HEK293 (cell line): ENCODE measurements around the gene ARHGEF11.

Experiments
- CTCF ChIA-PET: fragments of 350-600 bp; formaldehyde crosslinking; extraction: SDS; loops from one replicate; lab custom pipeline; 2021; ENCODE audit warnings: antibody characterized with exemption; lab: Yijun Ruan, JAX
- POLR2A ChIA-PET: fragments of 300-600 bp; formaldehyde crosslinking; extraction: SDS; loops from one replicate; lab custom pipeline; 2020; ENCODE audit warnings: antibody characterized with exemption, inconsistent platforms; lab: Yijun Ruan, JAX
- H3K27ac ChIP-seq: fragments of 200-500 bp; sonication (Bioruptor generic); 2 replicates; pipeline ENCODE4 v1.5.1; 2014; ENCODE audit warnings: low read depth, low read length, control low read depth, inconsistent platforms; ENCODE audit errors: extremely low read depth
- H3K36me3 ChIP-seq, 2 experiments: fragments of 200-500 bp in 1 of 2; sonication (Bioruptor generic) in 1 of 2; 1 replicate in 1 of 2; 2 replicates in 1 of 2; pipeline ENCODE4 v1.5.1; 2014 to 2017; ENCODE audit warnings: inconsistent platforms in 2 of 2, low read length in 2 of 2; ENCODE audit not compliant: control insufficient read depth in 2 of 2, insufficient read depth in 1 of 2
- H3K4me1 ChIP-seq: fragments of 200-500 bp; sonication (Bioruptor generic); 2 replicates; pipeline ENCODE4 v1.5.1; 2014; ENCODE audit warnings: mild to moderate bottlenecking, low read length, inconsistent platforms; ENCODE audit not compliant: control insufficient read depth, insufficient read depth
- H3K4me3 ChIP-seq: 2 replicates; pipeline ENCODE4 v1.5.1; 2011; ENCODE audit warnings: low read depth, mild to moderate bottlenecking, control low read depth, low read length, moderate library complexity
- H3K9me3 ChIP-seq: fragments of 200-500 bp; sonication (Bioruptor generic); 2 replicates; pipeline ENCODE4 v1.5.1; 2014; ENCODE audit warnings: low read depth, low read length, inconsistent platforms; ENCODE audit not compliant: control insufficient read depth, insufficient read depth
- KLF1 ChIP-seq: fragments of 450-650 bp; formaldehyde crosslinking; IDR thresholded peaks from 2 replicates; pipeline ENCODE4 v1.5.1; 2016; ENCODE audit warnings: missing biosample characterization, missing genetic modification characterization
- KLF9 ChIP-seq: fragments of 450-650 bp; formaldehyde crosslinking; IDR thresholded peaks from 2 replicates; pipeline ENCODE4 v1.5.1; 2016; ENCODE audit warnings: missing biosample characterization, missing genetic modification characterization, low read depth
- SCRT1 ChIP-seq: fragments of 450-650 bp; formaldehyde crosslinking; IDR thresholded peaks from 2 replicates; pipeline ENCODE4 v1.5.1; 2016; ENCODE audit warnings: missing biosample characterization, missing genetic modification characterization, borderline replicate concordance
- ZBTB17 ChIP-seq: fragments of 450-650 bp; formaldehyde crosslinking; IDR thresholded peaks from 2 replicates; pipeline ENCODE4 v1.5.1; 2016; ENCODE audit warnings: missing biosample characterization, missing genetic modification characterization
- ZIC2 ChIP-seq: fragments of 450-650 bp; formaldehyde crosslinking; IDR thresholded peaks from 2 replicates; pipeline ENCODE4 v1.5.1; 2016; ENCODE audit warnings: missing biosample characterization, missing genetic modification characterization
- ZNF19 ChIP-seq: fragments of 450-650 bp; formaldehyde crosslinking; IDR thresholded peaks from 2 replicates; pipeline ENCODE4; 2016; ENCODE audit warnings: missing biosample characterization, missing genetic modification characterization, low read depth
- ZNF223 ChIP-seq: fragments of 450-650 bp; formaldehyde crosslinking; IDR thresholded peaks from 2 replicates; pipeline ENCODE4 v1.5.1; 2016; ENCODE audit warnings: missing biosample characterization, missing genetic modification characterization
- ZNF560 ChIP-seq: fragments of 450-650 bp; formaldehyde crosslinking; IDR thresholded peaks from 2 replicates; pipeline ENCODE4 v1.5.1; 2017; ENCODE audit warnings: missing biosample characterization, missing genetic modification characterization, borderline replicate concordance
- ZNF600 ChIP-seq: fragments of 450-650 bp; formaldehyde crosslinking; IDR thresholded peaks from 2 replicates; pipeline ENCODE4 v1.5.1; 2016; ENCODE audit warnings: missing biosample characterization, missing genetic modification characterization
- ZNF692 ChIP-seq: fragments of 450-650 bp; formaldehyde crosslinking; IDR thresholded peaks from 2 replicates; pipeline ENCODE4 v1.5.1; 2016; ENCODE audit warnings: missing biosample characterization, missing genetic modification characterization
- TF ChIP-seq, protein P1 (sequence below): fragments of 450-650 bp; formaldehyde crosslinking; IDR thresholded peaks from 2 replicates; pipeline ENCODE4 v1.5.1; 2016; ENCODE audit warnings: missing biosample characterization, missing genetic modification characterization, borderline replicate concordance

ARHGEF11 gene

GRCh38 chr1:156923670-156924477 is 121.7 kb downstream of the ARHGEF11 start:
- ChIA-PET CTCF (interaction anchor here (0.7 to 11.9 kb wide), 4 partner anchors 12 to 447 kb away, joined by 3 to 199 read pairs (median 28); partner anchors contain the start of gene PEAR1), POLR2A (no interaction called here)
- Histone ChIP-seq H3K4me1 (no peaks in the 10 kb centered on the region; the same call in 1 of the 2 replicates), H3K36me3 (no peaks in the 10 kb centered on the region), H3K27ac (no peak overlapping the region), H3K9me3 (no peaks in the 10 kb centered on the region), H3K4me3 (no peak overlapping the region)
- TF ChIP-seq, protein P1, sequence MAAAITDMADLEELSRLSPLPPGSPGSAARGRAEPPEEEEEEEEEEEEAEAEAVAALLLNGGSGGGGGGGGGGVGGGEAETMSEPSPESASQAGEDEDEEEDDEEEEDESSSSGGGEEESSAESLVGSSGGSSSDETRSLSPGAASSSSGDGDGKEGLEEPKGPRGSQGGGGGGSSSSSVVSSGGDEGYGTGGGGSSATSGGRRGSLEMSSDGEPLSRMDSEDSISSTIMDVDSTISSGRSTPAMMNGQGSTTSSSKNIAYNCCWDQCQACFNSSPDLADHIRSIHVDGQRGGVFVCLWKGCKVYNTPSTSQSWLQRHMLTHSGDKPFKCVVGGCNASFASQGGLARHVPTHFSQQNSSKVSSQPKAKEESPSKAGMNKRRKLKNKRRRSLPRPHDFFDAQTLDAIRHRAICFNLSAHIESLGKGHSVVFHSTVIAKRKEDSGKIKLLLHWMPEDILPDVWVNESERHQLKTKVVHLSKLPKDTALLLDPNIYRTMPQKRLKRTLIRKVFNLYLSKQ (tag by site-specific recombination), result no peak
- TF ChIP-seq KLF9 (tag by site-specific recombination) (0 out of 2 replicates have a peak, but pooled peaks have one; percentile 29), ZNF223 (tag by site-specific recombination) (no peak), KLF1 (tag by site-specific recombination) (no peak)

DNA sequence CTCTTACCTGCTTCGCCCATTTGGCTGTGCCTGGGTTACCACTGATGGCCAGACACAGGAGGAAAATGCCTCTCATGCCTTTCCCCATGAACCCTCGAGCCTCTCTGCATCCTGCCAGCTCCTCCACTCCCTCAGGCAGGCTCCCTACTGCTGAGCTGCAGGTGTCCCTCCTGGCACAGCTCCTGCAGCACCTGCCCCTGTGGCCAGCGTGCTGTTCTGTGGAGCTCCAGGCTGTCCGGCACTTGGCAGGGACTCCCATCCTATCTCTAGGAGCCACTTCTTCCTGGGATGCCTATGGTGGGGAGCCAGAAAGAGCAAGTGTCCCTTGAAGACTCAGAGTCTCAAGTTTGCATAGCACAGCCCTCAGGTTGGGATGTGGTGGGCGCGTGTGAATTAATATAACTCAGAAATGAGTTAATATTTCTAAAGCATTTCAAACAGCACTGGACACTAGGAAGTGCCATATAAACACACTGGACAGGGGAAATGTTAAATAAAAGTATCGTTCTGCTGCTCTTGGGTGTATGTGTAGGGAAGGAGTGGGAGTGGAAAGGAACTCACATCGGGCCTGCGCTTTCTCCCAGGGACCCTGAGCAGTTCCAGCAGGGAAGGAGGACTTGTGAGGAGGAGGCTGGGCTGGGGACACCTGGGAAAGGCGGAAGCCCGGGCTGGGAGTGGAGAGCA is 122.4 kb downstream of the ARHGEF11 start:
- Histone ChIP-seq H3K4me1 (no peaks in the 10 kb centered on the region; the same call in 1 of the 2 replicates), H3K9me3 (no peaks in the 10 kb centered on the region), H3K27ac (no peak overlapping the region), H3K4me3 (no peak overlapping the region), H3K36me3 (no peaks in the 10 kb centered on the region)
- POLR2A ChIA-PET, result no interaction called here
- TF ChIP-seq ZIC2 (tag by site-specific recombination), result peak; percentile 100
- TF ChIP-seq ZNF692 (tag by site-specific recombination), result no peak
- peak; percentile 35; the same call in 1 of the 2 replicates for TF ChIP-seq ZNF600 (tag by site-specific recombination)
- CTCF ChIA-PET, result interaction anchor here (0.7 to 11.9 kb wide), 7 partner anchors 11 to 447 kb away, joined by 3 to 199 read pairs (median 7); partner anchors contain the start of gene PEAR1

- H3K4me1 ChIP-seq, result no peaks in the 10 kb centered on the region; the same call in 1 of the 2 replicates
- no peak overlapping the region for H3K27ac ChIP-seq
- no peaks in the 10 kb centered on the region for H3K36me3 ChIP-seq
- H3K4me3 ChIP-seq, result no peak overlapping the region
- ChIA-PET POLR2A (no interaction called here), CTCF (interaction anchor here (0.6 to 11.9 kb wide), 12 partner anchors 9 to 232 kb away, joined by 3 to 199 read pairs (median 4); partner anchors contain the start of gene PEAR1)
- no peaks in the 10 kb centered on the region for H3K9me3 ChIP-seq
- TF ChIP-seq ZNF19 (tag by site-specific recombination) (no peak), ZNF560 (tag by site-specific recombination) (no peak), ZBTB17 (tag by site-specific recombination) (no peak), SCRT1 (tag by site-specific recombination) (no peak)
- TF ChIP-seq, all 188 proteins: peak for 0
Observed at GRCh38 chr1:156921053-156921529, 124.5 kb downstream of the ARHGEF11 start.
